GM12878 (cell line): ENCODE results near the gene SNX19.

Experiments
- CHD2 ChIP-seq: IDR thresholded peaks from 2 replicates; pipeline ENCODE4 v1.6.1; 2011; ENCODE audit warnings: low read depth, low read length, improper control_type of control experiment, borderline replicate concordance
- EP300 ChIP-seq, 2 experiments: fragments of 150-350 bp in 1 of 2; IDR thresholded peaks; 2 replicates each; pipeline ENCODE4 v1.6.1; 2011 to 2012; ENCODE audit warnings: low read depth in 2 of 2, low read length in 2 of 2, borderline replicate concordance in 1 of 2, improper control_type of control experiment in 1 of 2, inconsistent platforms in 1 of 2; ENCODE audit not compliant: control insufficient read depth in 1 of 2
- FOXM1 ChIP-seq: IDR thresholded peaks from 2 replicates; pipeline ENCODE4 v1.6.1; 2012; ENCODE audit warnings: low read depth, mild to moderate bottlenecking, inconsistent platforms, low read length, moderate library complexity
- KAT2A ChIP-seq: conservative IDR thresholded peaks from 2 replicates; pipeline ENCODE4 v1.6.1; 2011; ENCODE audit warnings: low read depth, low read length; ENCODE audit not compliant: control insufficient read depth
- POLR2AphosphoS5 ChIP-seq: IDR thresholded peaks from 2 replicates; pipeline ENCODE4 v1.6.1; 2011; ENCODE audit warnings: mild to moderate bottlenecking, low read length, inconsistent platforms
- SIX5 ChIP-seq: IDR thresholded peaks from 2 replicates; pipeline ENCODE4 v1.6.1; 2011; ENCODE audit warnings: mild to moderate bottlenecking, low read depth, low read length, moderate library complexity; ENCODE audit not compliant: severe bottlenecking
- SMC3 ChIP-seq: IDR thresholded peaks from 2 replicates; pipeline ENCODE4 v1.6.1; 2011; ENCODE audit warnings: low read length, improper control_type of control experiment, borderline replicate concordance
- SREBF1 ChIP-seq: IDR thresholded peaks from 2 replicates; pipeline ENCODE4 v1.6.1; 2012; ENCODE audit warnings: mild to moderate bottlenecking, low read length
- SUPT20H ChIP-seq: IDR thresholded peaks from 2 replicates; pipeline ENCODE4 v1.6.1; 2011; ENCODE audit warnings: low read depth, mild to moderate bottlenecking, low read length, moderate library complexity, borderline replicate concordance; ENCODE audit not compliant: control insufficient read depth
- TF ChIP-seq, protein P1 (sequence below): fragments of 450-650 bp; IDR thresholded peaks from 2 replicates; pipeline ENCODE4 v1.6.1; 2016; ENCODE audit warnings: mild to moderate bottlenecking, moderate library complexity, borderline replicate concordance
- TF ChIP-seq, protein P2 (sequence below): IDR thresholded peaks from 2 replicates; pipeline ENCODE4 v1.6.1; 2011; ENCODE audit warnings: low read depth, mild to moderate bottlenecking, low read length, moderate library complexity, borderline replicate concordance; ENCODE audit errors: extremely low read depth
- TF ChIP-seq, protein P3 (sequence below): IDR thresholded peaks from 2 replicates; pipeline ENCODE4 v1.6.1; 2012; ENCODE audit warnings: mild to moderate bottlenecking, low read depth, low read length
- TF ChIP-seq, protein P4 (sequence below), 3 experiments: IDR thresholded peaks in 2 of 3; conservative IDR thresholded peaks in 1 of 3; 2 replicates each; pipeline ENCODE4 v1.5.1; 2011; ENCODE audit warnings: low read depth in 3 of 3, low read length in 3 of 3, mild to moderate bottlenecking in 3 of 3, control low read depth in 2 of 3, moderate library complexity in 2 of 3, inconsistent platforms in 1 of 3, mixed read lengths in 1 of 3; ENCODE audit not compliant: control insufficient read depth in 2 of 3, insufficient read depth in 1 of 3; ENCODE audit errors: extremely low read depth in 1 of 3
- TF ChIP-seq, protein P5 (sequence below): IDR thresholded peaks from 2 replicates; pipeline ENCODE4 v1.6.1; 2011; ENCODE audit warnings: low read depth, low read length, improper control_type of control experiment, borderline replicate concordance

DNA sequence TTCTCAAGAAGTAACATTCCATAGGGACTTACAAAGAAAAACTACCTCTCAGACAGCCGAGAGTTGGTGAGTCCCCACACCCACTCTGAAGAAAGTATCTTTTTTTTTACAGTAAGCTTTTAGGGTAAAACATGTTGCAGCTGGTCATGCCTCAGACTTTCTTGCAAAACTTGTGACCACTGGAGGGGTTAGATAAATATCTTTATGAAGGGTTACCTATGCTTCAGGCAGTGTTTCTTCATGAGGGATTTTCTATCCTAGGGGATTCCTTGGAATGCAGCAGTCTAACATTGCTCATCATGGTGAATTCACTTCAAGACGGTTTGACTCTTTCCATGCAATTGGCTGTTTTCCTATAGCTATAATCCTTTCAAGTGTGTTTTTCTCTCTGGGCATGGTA lies 20.8 kb upstream of the SNX19 start:
- no peak for TF ChIP-seq POLR2AphosphoS5
- no peak for TF ChIP-seq KAT2A
- TF ChIP-seq, protein P1, sequence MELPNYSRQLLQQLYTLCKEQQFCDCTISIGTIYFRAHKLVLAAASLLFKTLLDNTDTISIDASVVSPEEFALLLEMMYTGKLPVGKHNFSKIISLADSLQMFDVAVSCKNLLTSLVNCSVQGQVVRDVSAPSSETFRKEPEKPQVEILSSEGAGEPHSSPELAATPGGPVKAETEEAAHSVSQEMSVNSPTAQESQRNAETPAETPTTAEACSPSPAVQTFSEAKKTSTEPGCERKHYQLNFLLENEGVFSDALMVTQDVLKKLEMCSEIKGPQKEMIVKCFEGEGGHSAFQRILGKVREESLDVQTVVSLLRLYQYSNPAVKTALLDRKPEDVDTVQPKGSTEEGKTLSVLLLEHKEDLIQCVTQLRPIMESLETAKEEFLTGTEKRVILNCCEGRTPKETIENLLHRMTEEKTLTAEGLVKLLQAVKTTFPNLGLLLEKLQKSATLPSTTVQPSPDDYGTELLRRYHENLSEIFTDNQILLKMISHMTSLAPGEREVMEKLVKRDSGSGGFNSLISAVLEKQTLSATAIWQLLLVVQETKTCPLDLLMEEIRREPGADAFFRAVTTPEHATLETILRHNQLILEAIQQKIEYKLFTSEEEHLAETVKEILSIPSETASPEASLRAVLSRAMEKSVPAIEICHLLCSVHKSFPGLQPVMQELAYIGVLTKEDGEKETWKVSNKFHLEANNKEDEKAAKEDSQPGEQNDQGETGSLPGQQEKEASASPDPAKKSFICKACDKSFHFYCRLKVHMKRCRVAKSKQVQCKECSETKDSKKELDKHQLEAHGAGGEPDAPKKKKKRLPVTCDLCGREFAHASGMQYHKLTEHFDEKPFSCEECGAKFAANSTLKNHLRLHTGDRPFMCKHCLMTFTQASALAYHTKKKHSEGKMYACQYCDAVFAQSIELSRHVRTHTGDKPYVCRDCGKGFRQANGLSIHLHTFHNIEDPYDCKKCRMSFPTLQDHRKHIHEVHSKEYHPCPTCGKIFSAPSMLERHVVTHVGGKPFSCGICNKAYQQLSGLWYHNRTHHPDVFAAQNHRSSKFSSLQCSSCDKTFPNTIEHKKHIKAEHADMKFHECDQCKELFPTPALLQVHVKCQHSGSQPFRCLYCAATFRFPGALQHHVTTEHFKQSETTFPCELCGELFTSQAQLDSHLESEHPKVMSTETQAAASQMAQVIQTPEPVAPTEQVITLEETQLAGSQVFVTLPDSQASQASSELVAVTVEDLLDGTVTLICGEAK: no peak
- TF ChIP-seq, protein P2, sequence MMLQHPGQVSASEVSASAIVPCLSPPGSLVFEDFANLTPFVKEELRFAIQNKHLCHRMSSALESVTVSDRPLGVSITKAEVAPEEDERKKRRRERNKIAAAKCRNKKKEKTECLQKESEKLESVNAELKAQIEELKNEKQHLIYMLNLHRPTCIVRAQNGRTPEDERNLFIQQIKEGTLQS: no peak
- TF ChIP-seq, protein P3, sequence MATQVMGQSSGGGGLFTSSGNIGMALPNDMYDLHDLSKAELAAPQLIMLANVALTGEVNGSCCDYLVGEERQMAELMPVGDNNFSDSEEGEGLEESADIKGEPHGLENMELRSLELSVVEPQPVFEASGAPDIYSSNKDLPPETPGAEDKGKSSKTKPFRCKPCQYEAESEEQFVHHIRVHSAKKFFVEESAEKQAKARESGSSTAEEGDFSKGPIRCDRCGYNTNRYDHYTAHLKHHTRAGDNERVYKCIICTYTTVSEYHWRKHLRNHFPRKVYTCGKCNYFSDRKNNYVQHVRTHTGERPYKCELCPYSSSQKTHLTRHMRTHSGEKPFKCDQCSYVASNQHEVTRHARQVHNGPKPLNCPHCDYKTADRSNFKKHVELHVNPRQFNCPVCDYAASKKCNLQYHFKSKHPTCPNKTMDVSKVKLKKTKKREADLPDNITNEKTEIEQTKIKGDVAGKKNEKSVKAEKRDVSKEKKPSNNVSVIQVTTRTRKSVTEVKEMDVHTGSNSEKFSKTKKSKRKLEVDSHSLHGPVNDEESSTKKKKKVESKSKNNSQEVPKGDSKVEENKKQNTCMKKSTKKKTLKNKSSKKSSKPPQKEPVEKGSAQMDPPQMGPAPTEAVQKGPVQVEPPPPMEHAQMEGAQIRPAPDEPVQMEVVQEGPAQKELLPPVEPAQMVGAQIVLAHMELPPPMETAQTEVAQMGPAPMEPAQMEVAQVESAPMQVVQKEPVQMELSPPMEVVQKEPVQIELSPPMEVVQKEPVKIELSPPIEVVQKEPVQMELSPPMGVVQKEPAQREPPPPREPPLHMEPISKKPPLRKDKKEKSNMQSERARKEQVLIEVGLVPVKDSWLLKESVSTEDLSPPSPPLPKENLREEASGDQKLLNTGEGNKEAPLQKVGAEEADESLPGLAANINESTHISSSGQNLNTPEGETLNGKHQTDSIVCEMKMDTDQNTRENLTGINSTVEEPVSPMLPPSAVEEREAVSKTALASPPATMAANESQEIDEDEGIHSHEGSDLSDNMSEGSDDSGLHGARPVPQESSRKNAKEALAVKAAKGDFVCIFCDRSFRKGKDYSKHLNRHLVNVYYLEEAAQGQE: no peak
- TF ChIP-seq, protein P4, sequence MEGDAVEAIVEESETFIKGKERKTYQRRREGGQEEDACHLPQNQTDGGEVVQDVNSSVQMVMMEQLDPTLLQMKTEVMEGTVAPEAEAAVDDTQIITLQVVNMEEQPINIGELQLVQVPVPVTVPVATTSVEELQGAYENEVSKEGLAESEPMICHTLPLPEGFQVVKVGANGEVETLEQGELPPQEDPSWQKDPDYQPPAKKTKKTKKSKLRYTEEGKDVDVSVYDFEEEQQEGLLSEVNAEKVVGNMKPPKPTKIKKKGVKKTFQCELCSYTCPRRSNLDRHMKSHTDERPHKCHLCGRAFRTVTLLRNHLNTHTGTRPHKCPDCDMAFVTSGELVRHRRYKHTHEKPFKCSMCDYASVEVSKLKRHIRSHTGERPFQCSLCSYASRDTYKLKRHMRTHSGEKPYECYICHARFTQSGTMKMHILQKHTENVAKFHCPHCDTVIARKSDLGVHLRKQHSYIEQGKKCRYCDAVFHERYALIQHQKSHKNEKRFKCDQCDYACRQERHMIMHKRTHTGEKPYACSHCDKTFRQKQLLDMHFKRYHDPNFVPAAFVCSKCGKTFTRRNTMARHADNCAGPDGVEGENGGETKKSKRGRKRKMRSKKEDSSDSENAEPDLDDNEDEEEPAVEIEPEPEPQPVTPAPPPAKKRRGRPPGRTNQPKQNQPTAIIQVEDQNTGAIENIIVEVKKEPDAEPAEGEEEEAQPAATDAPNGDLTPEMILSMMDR (IDR thresholded peaks at IDR 0.05 in 2 of 3, conservative IDR thresholded peaks at IDR 0.05 in 1 of 3; ENCODE audit: control insufficient read depth in 2 of 3, extremely low read depth in 1 of 3, insufficient read depth in 1 of 3, low read depth in 3 of 3, low read length in 3 of 3): no peak
- no peak for TF ChIP-seq SMC3
- TF ChIP-seq, protein P5, sequence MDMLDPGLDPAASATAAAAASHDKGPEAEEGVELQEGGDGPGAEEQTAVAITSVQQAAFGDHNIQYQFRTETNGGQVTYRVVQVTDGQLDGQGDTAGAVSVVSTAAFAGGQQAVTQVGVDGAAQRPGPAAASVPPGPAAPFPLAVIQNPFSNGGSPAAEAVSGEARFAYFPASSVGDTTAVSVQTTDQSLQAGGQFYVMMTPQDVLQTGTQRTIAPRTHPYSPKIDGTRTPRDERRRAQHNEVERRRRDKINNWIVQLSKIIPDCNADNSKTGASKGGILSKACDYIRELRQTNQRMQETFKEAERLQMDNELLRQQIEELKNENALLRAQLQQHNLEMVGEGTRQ: no peak
- TF ChIP-seq FOXM1: no peak
- TF ChIP-seq SUPT20H: no peak
- no peak for TF ChIP-seq CHD2
- no peak for TF ChIP-seq SIX5
- no peak for TF ChIP-seq EP300 (IDR thresholded peaks at IDR 0.05; ENCODE audit: borderline replicate concordance in 1 of 2, control insufficient read depth in 1 of 2, low read depth in 2 of 2, low read length in 2 of 2)
- TF ChIP-seq SREBF1: no peak
